KOPT-K1 (cell line): ENCODE results near the gene GPR32.
"Not testable (repeated sequence)": the region's sequence is repeated elsewhere in the genome, so short reads cannot be mapped to it uniquely, and the experiment has no call there.

Experiments
- H3K27ac ChIP-seq: fragments of 200-600 bp; sonication (generic); 2 replicates; pipeline ENCODE4 v1.5.1; 2016; ENCODE audit warnings: antibody characterized with exemption, mild to moderate bottlenecking, low read depth, low read length; ENCODE audit not compliant: poor library complexity, severe bottlenecking
- H3K36me3 ChIP-seq: fragments of 200-600 bp; sonication (generic); 2 replicates; pipeline ENCODE4 v1.5.1; 2017; ENCODE audit warnings: antibody characterized with exemption, mild to moderate bottlenecking, low read length, moderate library complexity; ENCODE audit not compliant: insufficient read depth
- H3K9me3 ChIP-seq: fragments of 200-600 bp; sonication (generic); 2 replicates; pipeline ENCODE4 v1.5.1; 2017; ENCODE audit warnings: antibody characterized with exemption, low read length, mild to moderate bottlenecking; ENCODE audit not compliant: insufficient read depth, poor library complexity, severe bottlenecking

GPR32 gene

GRCh38 chr19:50770164-50770563 lies at the start of gene GPR32:
GPR32 (plus strand) TSS chr19:50770464; CDS start chr19:50770601, 137 bp downstream.
- not testable (repeated sequence) for H3K36me3 ChIP-seq, H3K9me3 ChIP-seq, H3K27ac ChIP-seq

GRCh38 chr19:50720921-50721381 lies 49.3 kb upstream of the GPR32 start:
- no peak overlapping the region for H3K27ac ChIP-seq
- H3K36me3 ChIP-seq: no peaks in the 10 kb centered on the region
- no peaks in the 10 kb centered on the region for H3K9me3 ChIP-seq

- Histone ChIP-seq H3K36me3 (no peaks in the 10 kb centered on the region), H3K27ac (no peak overlapping the region)
Observed at GRCh38 chr19:50721441-50722137, 48.7 kb upstream of the GPR32 start.

GRCh38 chr19:50722201-50723013 lies 47.9 kb upstream of the GPR32 start:
- Histone ChIP-seq H3K9me3 (no peaks in the 10 kb centered on the region), H3K36me3 (no peaks in the 10 kb centered on the region)

More at GRCh38 chr19:50721441-50722137, 48.7 kb upstream of the GPR32 start:
- H3K9me3 ChIP-seq: no peaks in the 10 kb centered on the region

GRCh38 chr19:50723069-50723468 lies 47.2 kb upstream of the GPR32 start, which contains the start of gene CLEC11A:
CLEC11A (plus strand) TSS chr19:50723364; CDS start chr19:50723526, 162 bp downstream.
- H3K9me3 ChIP-seq: no peaks in the 10 kb centered on the region
- H3K27ac ChIP-seq: no peak within 1 kb of the TSS
- H3K36me3 ChIP-seq: no peaks in the 10 kb centered on the region

More at GRCh38 chr19:50722201-50723013, 47.9 kb upstream of the GPR32 start:
- H3K27ac ChIP-seq: no peak overlapping the region

- Histone ChIP-seq H3K36me3 (no peaks in the 10 kb centered on the region), H3K9me3 (no peaks in the 10 kb centered on the region), H3K27ac (no peak overlapping the region)
Observed at GRCh38 chr19:50723735-50724521, 46.3 kb upstream of the GPR32 start.

DNA sequence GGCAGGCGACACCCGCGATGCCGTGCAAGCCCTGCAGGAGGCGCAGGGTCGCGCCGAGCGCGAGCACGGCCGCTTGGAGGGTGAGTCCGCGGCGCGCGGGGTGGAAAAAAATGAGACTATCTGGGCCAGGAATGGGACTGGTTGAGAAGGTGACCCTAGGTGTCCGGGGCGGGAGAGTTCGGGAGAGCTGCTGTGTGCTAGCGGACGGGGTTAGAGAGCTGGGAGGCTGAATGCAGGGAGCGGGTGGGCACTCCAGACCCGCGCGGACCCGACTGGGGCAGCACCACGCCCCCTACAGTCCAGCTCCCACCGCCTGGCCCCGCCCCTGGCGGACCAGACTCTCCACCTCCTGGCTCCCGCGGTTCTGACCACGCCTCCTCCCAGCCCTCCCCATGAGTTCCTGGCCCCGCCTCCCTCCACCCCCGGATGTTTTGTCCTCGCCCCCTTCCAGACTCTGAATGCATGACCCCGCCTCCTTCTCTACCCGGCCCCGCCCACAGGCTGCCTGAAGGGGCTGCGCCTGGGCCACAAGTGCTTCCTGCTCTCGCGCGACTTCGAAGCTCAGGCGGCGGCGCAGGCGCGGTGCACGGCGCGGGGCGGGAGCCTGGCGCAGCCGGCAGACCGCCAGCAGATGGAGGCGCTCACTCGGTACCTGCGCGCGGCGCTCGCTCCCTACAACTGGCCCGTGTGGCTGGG lies 45.6 kb upstream of the GPR32 start:
- Histone ChIP-seq H3K9me3 (no peaks in the 10 kb centered on the region), H3K27ac (peak overlapping the region; percentile 72)

DNA sequence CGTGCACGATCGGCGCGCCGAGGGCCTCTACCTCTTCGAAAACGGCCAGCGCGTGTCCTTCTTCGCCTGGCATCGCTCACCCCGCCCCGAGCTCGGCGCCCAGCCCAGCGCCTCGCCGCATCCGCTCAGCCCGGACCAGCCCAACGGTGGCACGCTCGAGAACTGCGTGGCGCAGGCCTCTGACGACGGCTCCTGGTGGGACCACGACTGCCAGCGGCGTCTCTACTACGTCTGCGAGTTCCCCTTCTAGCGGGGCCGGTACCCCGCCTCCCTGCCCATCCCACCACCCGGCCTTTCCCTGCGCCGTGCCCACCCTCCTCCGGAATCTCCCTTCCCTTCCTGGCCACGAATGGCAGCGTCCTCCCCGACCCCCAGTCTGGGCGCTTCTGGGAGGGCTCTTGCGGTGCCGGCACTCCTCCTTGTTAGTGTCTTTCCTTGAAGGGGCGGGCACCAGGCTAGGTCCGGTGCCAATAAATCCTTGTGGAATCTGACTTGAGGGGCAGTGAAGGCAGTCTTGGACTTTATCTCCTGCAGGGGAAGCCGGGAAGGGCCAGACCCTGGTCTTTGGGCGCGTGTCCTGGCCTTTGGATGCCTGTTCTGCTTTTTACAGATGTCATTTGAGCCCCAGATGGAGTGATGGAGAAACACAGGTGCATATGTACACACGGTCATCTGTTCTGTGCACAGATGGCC lies 44.9 kb upstream of the GPR32 start:
- Histone ChIP-seq H3K9me3 (no peaks in the 10 kb centered on the region), H3K27ac (peak overlapping the region; percentile 72), H3K36me3 (no peaks in the 10 kb centered on the region)

More for the DNA sequence above, 45.6 kb upstream of the GPR32 start:
- no peaks in the 10 kb centered on the region for H3K36me3 ChIP-seq

DNA sequence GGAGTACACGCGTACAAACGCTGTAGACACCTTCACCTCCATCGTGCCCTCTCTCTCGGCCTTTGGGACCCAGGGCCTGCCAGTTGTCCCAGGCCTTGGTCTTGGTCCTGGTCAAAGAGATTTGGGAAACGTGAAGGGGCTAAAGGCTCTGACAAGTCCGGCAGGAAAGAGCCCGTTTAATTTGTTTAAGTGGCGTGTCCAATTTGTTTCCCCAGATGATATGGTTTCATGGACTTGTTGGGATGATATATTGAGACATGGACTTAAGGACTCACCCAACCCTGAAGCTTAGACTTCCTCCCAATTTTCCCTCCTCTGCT lies 44.4 kb upstream of the GPR32 start:
- H3K9me3 ChIP-seq: no peaks in the 10 kb centered on the region
- H3K36me3 ChIP-seq: no peaks in the 10 kb centered on the region
- H3K27ac ChIP-seq: peak overlapping the region; percentile 72

DNA sequence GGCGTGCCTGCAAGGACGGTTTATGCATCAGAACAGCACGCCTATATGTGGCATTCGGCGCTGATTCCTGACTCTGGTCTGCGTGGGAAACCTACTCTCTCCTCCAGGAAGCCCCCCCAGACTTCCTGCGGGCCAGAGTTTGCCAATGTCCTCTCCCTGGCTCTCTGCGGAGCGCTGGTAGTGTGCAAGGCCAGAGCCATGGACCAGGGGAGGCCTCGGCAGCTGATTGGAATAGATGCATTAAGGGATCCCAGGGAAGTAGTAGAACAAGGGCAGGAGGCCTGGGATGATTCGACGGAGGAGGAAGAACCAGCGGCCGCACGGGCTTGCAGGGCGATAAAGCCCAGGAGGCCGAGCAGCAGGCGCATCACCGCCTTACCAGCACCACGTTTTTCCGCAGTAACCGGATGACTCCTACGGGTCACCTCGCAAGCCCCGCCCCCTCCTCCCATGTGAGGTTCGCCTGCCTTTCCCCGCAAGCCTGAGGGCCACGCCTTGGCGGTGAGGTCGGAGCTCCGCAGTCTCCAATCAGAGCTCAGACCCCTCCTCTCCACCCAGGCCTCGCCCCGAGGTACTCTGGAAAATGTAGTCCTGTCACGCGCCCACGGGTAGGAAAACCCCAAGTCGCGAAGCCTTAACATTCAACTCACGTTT lies 42.1 kb upstream of the GPR32 start:
- Histone ChIP-seq H3K9me3 (no peaks in the 10 kb centered on the region), H3K27ac (no peak overlapping the region), H3K36me3 (no peaks in the 10 kb centered on the region)

DNA sequence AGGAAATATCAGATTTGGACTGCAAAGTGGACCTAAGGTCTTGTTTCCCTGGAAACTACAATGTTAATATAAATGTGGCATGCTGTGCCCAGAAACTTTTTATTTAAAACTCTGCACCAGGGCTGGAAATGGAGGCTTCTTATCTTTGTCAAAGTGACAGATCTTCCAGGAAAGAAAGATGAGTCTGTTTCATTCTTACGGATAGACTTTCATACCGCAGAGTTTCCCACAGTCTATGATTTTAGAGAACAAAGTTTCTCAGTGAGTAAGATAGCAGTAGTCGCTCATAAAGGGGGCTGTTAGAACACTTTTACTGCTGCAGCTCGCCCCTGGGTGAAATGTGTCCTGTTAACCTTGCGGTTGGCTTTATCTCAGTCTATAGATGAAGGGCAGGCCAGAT lies 40.4 kb upstream of the GPR32 start:
- no peak overlapping the region for H3K27ac ChIP-seq
- H3K9me3 ChIP-seq: no peaks in the 10 kb centered on the region

DNA sequence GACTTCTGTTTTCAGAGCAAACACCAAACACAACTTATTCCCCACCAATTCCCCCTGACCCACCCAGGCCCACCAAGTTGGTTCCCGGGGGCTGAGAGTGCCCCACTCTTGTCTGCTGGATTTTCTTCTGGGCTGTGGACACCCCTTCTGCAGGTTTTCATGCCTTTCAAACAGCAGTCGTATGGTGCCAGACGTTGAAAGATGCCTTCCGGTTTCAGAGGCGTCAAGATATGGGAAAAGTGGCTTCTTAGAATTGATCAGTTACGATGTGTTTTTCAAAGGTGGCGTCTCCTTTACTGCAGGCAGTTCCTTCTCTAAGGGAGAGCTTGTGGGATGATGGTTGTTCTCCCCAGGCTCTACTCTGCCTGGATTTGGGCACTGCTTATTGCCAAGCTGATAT lies 34.4 kb upstream of the GPR32 start:
- Histone ChIP-seq H3K27ac (no peak overlapping the region), H3K9me3 (no peaks in the 10 kb centered on the region), H3K36me3 (no peaks in the 10 kb centered on the region)

More for the DNA sequence above, 40.4 kb upstream of the GPR32 start:
- H3K36me3 ChIP-seq: no peaks in the 10 kb centered on the region

- Histone ChIP-seq H3K27ac (no peak overlapping the region), H3K9me3 (no peaks in the 10 kb centered on the region), H3K36me3 (no peaks in the 10 kb centered on the region)
Observed at GRCh38 chr19:50736338-50736737, 33.9 kb upstream of the GPR32 start.
